Esophagus muscularis mucosa (tissue), 3 donors: ENCODE data around the gene ASB16.

ENCODE experiments used
- POLR2A ChIP-seq: fragments of 450-650 bp; IDR thresholded peaks from one replicate; pipeline ENCODE4 v1.6.1; 2017; ENCODE audit warnings: antibody characterized with exemption, moderate library complexity, mild to moderate bottlenecking, low read depth
- POLR2AphosphoS5 ChIP-seq, 2 donors: sonication (generic); formaldehyde crosslinking; IDR thresholded peaks; one replicate each; pipeline ENCODE4 v1.6.1; 2017; ENCODE audit warnings: antibody characterized with exemption in 2 of 2
- TF ChIP-seq, protein P1 (sequence below), 3 experiments: fragments of 200-600 bp in 2 of 3; fragments of 450-650 bp in 1 of 3; sonication (generic) in 2 of 3; IDR thresholded peaks; one replicate each; pipeline ENCODE4 v1.5.1; 2017 to 2019; ENCODE audit warnings: antibody characterized with exemption in 3 of 3, mild to moderate bottlenecking in 2 of 3, moderate library complexity in 1 of 3

GRCh38 chr17:44155488-44155887 is 15.0 kb upstream of the ASB16 start:
- TF ChIP-seq, protein P1, sequence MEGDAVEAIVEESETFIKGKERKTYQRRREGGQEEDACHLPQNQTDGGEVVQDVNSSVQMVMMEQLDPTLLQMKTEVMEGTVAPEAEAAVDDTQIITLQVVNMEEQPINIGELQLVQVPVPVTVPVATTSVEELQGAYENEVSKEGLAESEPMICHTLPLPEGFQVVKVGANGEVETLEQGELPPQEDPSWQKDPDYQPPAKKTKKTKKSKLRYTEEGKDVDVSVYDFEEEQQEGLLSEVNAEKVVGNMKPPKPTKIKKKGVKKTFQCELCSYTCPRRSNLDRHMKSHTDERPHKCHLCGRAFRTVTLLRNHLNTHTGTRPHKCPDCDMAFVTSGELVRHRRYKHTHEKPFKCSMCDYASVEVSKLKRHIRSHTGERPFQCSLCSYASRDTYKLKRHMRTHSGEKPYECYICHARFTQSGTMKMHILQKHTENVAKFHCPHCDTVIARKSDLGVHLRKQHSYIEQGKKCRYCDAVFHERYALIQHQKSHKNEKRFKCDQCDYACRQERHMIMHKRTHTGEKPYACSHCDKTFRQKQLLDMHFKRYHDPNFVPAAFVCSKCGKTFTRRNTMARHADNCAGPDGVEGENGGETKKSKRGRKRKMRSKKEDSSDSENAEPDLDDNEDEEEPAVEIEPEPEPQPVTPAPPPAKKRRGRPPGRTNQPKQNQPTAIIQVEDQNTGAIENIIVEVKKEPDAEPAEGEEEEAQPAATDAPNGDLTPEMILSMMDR (IDR thresholded peaks at IDR 0.05) = no peak
- TF ChIP-seq POLR2A = no peak
- TF ChIP-seq POLR2AphosphoS5 (IDR thresholded peaks at IDR 0.05) = no peak
